ENCODE data around the gene SCO1. TPM values are rescaled to one million over a fixed set of nuclear protein-coding genes. Genes with fewer than 3 reads are reported as not detected.

Gene SCO1
- total and polyA plus RNA-seq, 2 donors (not counting 3 experiments of a cell fraction or from before 2014, with no cell fraction given) = 11.9 to 30.8 TPM

GRCh38 chr17:10657148-10657547 is 40.2 kb downstream of the SCO1 start, which contains the start of gene MYH3:
MYH3 (minus strand) TSS chr17:10657309; CDS start chr17:10655064, 2,245 bp downstream.
- DNase-seq (ENCODE audit: low read depth, low spot score) = no peak
- no peaks in the 10 kb centered on the region for H3K4me1 ChIP-seq (ENCODE audit: control insufficient read depth, extremely low read depth, insufficient read depth, low read length)
- H3K27ac ChIP-seq (ENCODE audit: insufficient read depth, low read depth, low read length) = no peak within 1 kb of the TSS
- intact Hi-C loops (cut with micrococcal nuclease) (no loop called here), dilution Hi-C loops (cut with MboI; ENCODE audit: extremely low pct_ligation_motif_present, low sequenced_read_pairs) (no loop called here)
- H4K20me1 ChIP-seq (replicated peaks; ENCODE audit: control insufficient read depth, extremely low read depth, insufficient read depth, low read length) = no peaks in the 10 kb centered on the region
- no peak for TF ChIP-seq FOS (IDR thresholded peaks at IDR 0.05; ENCODE audit: borderline replicate concordance, insufficient read depth, low read length)
- no peak for TF ChIP-seq GATA2 (IDR thresholded peaks at IDR 0.05; ENCODE audit: insufficient read depth, insufficient read length, low read depth, low read length)
- TF ChIP-seq POLR2AphosphoS5 (IDR thresholded peaks at IDR 0.05; ENCODE audit: insufficient read depth, low read depth, low read length) = no peak
- TF ChIP-seq EZH2 (IDR thresholded peaks at IDR 0.05; ENCODE audit: borderline replicate concordance, low read depth, low read length, severe bottlenecking) = no peak
- no peak for TF ChIP-seq CTCF (IDR thresholded peaks at IDR 0.05; ENCODE audit: extremely low read depth in 1 of 2, insufficient read depth in 1 of 2, low read depth in 1 of 2, low read length in 2 of 2)
- TF ChIP-seq MAX (IDR thresholded peaks at IDR 0.05; ENCODE audit: insufficient read depth, insufficient read length) = no peak
- TF ChIP-seq MYC (IDR thresholded peaks at IDR 0.05; ENCODE audit: low read depth, low read length) = no peak
- TF ChIP-seq JUN (IDR thresholded peaks at IDR 0.05; ENCODE audit: borderline replicate concordance, insufficient read depth, insufficient read length, low read depth) = no peak
- no TSS peak for BruUV-seq (replicated peaks)
- no peaks in the 10 kb centered on the region for H3K79me2 ChIP-seq (ENCODE audit: control insufficient read depth, insufficient read depth, low read length)
- no peak within 1 kb of the TSS for H3K9ac ChIP-seq (replicated peaks; ENCODE audit: extremely low read depth, insufficient read depth, low read length)
- H3K4me3 ChIP-seq (replicated peaks in 1 of 3; ENCODE audit: insufficient read depth in 1 of 3, low read depth in 1 of 3, low read length in 3 of 3) = no peak within 1 kb of the TSS
- no peak for FAIRE-seq
- ChIA-PET POLR2A (no interaction called here), CTCF (interaction anchor here (1.4 to 3.0 kb wide), 2 partner anchors 10 kb away, joined by 6 to 17 read pairs; no protein-coding TSS in a partner anchor)
- no peak within 1 kb of the TSS for H2AFZ ChIP-seq (ENCODE audit: low read depth, low read length)
- H3K36me3 ChIP-seq (ENCODE audit: control insufficient read depth in 2 of 2, extremely low read depth in 1 of 2, insufficient read depth in 2 of 2, low read length in 2 of 2) = no peaks in the 10 kb centered on the region
- H3K27me3 ChIP-seq (ENCODE audit: control insufficient read depth in 2 of 2, insufficient read depth in 2 of 2, low read length in 2 of 2) = no peaks in the 10 kb centered on the region
- H3K9me1 ChIP-seq (replicated peaks; ENCODE audit: control insufficient read depth, extremely low read depth, insufficient read depth, low read length) = no peaks in the 10 kb centered on the region
- no peak within 1 kb of the TSS for H3K4me2 ChIP-seq (ENCODE audit: insufficient read depth, low read length)
- no peaks in the 10 kb centered on the region for H3K9me3 ChIP-seq (replicated peaks; ENCODE audit: control insufficient read depth, insufficient read depth, low read length)
